Measurements from ENCODE around the gene MTMR4.

Gene MTMR4

GRCh38 chr17:58452738-58453137 is 61.7 kb downstream of the MTMR4 start:
- Histone ChIP-seq H3K27ac (ENCODE audit: low read depth, low read length) (no peak overlapping the region), H3K36me3 (ENCODE audit: control insufficient read depth, insufficient read depth, low read length) (no peaks in the 10 kb centered on the region), H3K9ac (ENCODE audit: low read length) (no peak overlapping the region), H3K9me3 (ENCODE audit: control insufficient read depth, insufficient read depth, low read depth, low read length) (no peaks in the 10 kb centered on the region), H3K4me3 (ENCODE audit: low read depth, low read length) (no peak overlapping the region), H3K27me3 (ENCODE audit: control insufficient read depth, insufficient read depth, low read length) (no peaks in the 10 kb centered on the region), H3K4me1 (ENCODE audit: control insufficient read depth, insufficient read depth, low read length) (no peaks in the 10 kb centered on the region)

- Histone ChIP-seq H3K27me3 (ENCODE audit: control insufficient read depth, insufficient read depth, low read length) (no peaks in the 10 kb centered on the region), H3K36me3 (ENCODE audit: control insufficient read depth, insufficient read depth, low read length) (no peaks in the 10 kb centered on the region), H3K27ac (ENCODE audit: low read depth, low read length) (no peak overlapping the region), H3K9me3 (ENCODE audit: control insufficient read depth, insufficient read depth, low read depth, low read length) (peaks cover 2% of the 10 kb centered on the region; the same call in 1 of the 2 replicates), H3K9ac (ENCODE audit: low read length) (no peak overlapping the region), H3K4me1 (ENCODE audit: control insufficient read depth, insufficient read depth, low read length) (peaks cover 15% of the 10 kb centered on the region), H3K4me3 (ENCODE audit: low read depth, low read length) (no peak overlapping the region)
Observed at GRCh38 chr17:58447039-58447975, 67.1 kb downstream of the MTMR4 start.

- H3K4me1 ChIP-seq (ENCODE audit: control insufficient read depth, insufficient read depth, low read length), result peaks cover 15% of the 10 kb centered on the region
- peak overlapping the region; percentile 2; the same call in 1 of the 2 replicates for H3K27ac ChIP-seq (ENCODE audit: low read depth, low read length)
- no peaks in the 10 kb centered on the region for H3K36me3 ChIP-seq (ENCODE audit: control insufficient read depth, insufficient read depth, low read length)
- no peak overlapping the region for H3K4me3 ChIP-seq (ENCODE audit: low read depth, low read length)
- no peaks in the 10 kb centered on the region for H3K27me3 ChIP-seq (ENCODE audit: control insufficient read depth, insufficient read depth, low read length)
- peaks cover 2% of the 10 kb centered on the region; the same call in 1 of the 2 replicates for H3K9me3 ChIP-seq (ENCODE audit: control insufficient read depth, insufficient read depth, low read depth, low read length)
- peak overlapping the region; percentile 55 for H3K9ac ChIP-seq (ENCODE audit: low read length)
Observed at GRCh38 chr17:58446086-58446485, 68.4 kb downstream of the MTMR4 start.

Data from HUES6 (cell line).